ENCODE measurements around the gene AKR1A1.
A peak's percentile ranks its signal among the peaks of the same experiment; 100 is the strongest.
"Not testable (repeated sequence)": the region's sequence is repeated elsewhere in the genome, so short reads cannot be mapped to it uniquely, and the experiment has no call there.

The AKR1A1 gene

GRCh38 chr1:45569571-45569961 is 18.9 kb downstream of the AKR1A1 start:
- no peak for DNase-seq (ENCODE audit: low read depth in 2 of 2)

GRCh38 chr1:45569962-45570581 is 19.4 kb downstream of the AKR1A1 start:
- peak; percentile 43 to 54 for DNase-seq (ENCODE audit: low read depth in 2 of 2)

GRCh38 chr1:45570631-45571030 is 20.0 kb downstream of the AKR1A1 start:
- no peak for DNase-seq (ENCODE audit: low read depth in 2 of 2)

- DNase-seq (ENCODE audit: low read depth in 2 of 2), result no peak
Observed at GRCh38 chr1:45573231-45573804, 22.7 kb downstream of the AKR1A1 start.

- no peak for DNase-seq (ENCODE audit: low read depth in 2 of 2)
Observed at GRCh38 chr1:45574105-45574626, 23.5 kb downstream of the AKR1A1 start.

GRCh38 chr1:45583264-45583665 is 32.6 kb downstream of the AKR1A1 start:
- peak; percentile 90 to 92 for DNase-seq (ENCODE audit: low read depth in 2 of 2)

GRCh38 chr1:45583666-45584350 is 33.2 kb downstream of the AKR1A1 start, which contains the start of gene NASP:
TSS of gene NASP (plus strand) at chr1:45584041. CDS start at chr1:45584147, 106 bp downstream.
- peak; percentile 84 to 85 for DNase-seq (ENCODE audit: low read depth in 2 of 2)

GRCh38 chr1:45584351-45585109 is 33.9 kb downstream of the AKR1A1 start:
- DNase-seq (ENCODE audit: low read depth in 2 of 2), result peak; percentile 80 to 87

GRCh38 chr1:45585110-45585426 is 34.4 kb downstream of the AKR1A1 start:
- no peak for DNase-seq (ENCODE audit: low read depth in 2 of 2)

GRCh38 chr1:45585496-45586075 is 35.0 kb downstream of the AKR1A1 start:
- no peak for DNase-seq (ENCODE audit: low read depth in 2 of 2)

- no peak for DNase-seq (ENCODE audit: low read depth in 2 of 2)
Observed at GRCh38 chr1:45586769-45587168, 36.1 kb downstream of the AKR1A1 start.

GRCh38 chr1:45589861-45590260 is 39.2 kb downstream of the AKR1A1 start:
- DNase-seq (ENCODE audit: low read depth in 2 of 2), result no peak

GRCh38 chr1:45594412-45594811 is 43.8 kb downstream of the AKR1A1 start:
- DNase-seq (ENCODE audit: low read depth in 2 of 2), result no peak

GRCh38 chr1:45596765-45597164 is 46.1 kb downstream of the AKR1A1 start:
- DNase-seq (ENCODE audit: low read depth in 2 of 2), result not testable (repeated sequence)

GRCh38 chr1:45604239-45604638 is 53.6 kb downstream of the AKR1A1 start:
- DNase-seq (ENCODE audit: low read depth in 2 of 2), result no peak

GRCh38 chr1:45607404-45608074 is 56.9 kb downstream of the AKR1A1 start:
- no peak for DNase-seq (ENCODE audit: low read depth in 2 of 2)

- no peak for DNase-seq (ENCODE audit: low read depth in 2 of 2)
Observed at GRCh38 chr1:45608175-45609156, 57.8 kb downstream of the AKR1A1 start.

GRCh38 chr1:45610589-45611226 is 60.1 kb downstream of the AKR1A1 start:
- DNase-seq (ENCODE audit: low read depth in 2 of 2), result no peak

GRCh38 chr1:45612941-45613579 is 62.4 kb downstream of the AKR1A1 start:
- DNase-seq (ENCODE audit: low read depth in 2 of 2), result no peak
